GM23338 (cell line): ENCODE data around the gene ADAD2. TPM values are rescaled to one million over a fixed set of nuclear protein-coding genes. Genes with fewer than 3 reads are reported as not detected.
A peak's percentile ranks its signal among the peaks of the same experiment; 100 is the strongest.

Experiments
- ATAC-seq: fragments of 200-7000 bp; cut with Tn5 transposase; 3 replicates; pipeline ENCODE4 v1.9.1; 2020
- DNase-seq: peaks from one replicate; pipeline ENCODE4 v3.0.0-alpha.2; 2015; ENCODE audit warnings: low spot score
- H2AFZ ChIP-seq: fragments of 200-600 bp; sonication (generic); 2 replicates; pipeline ENCODE4 v1.8.0; 2016; ENCODE audit warnings: antibody characterized with exemption, mild to moderate bottlenecking, moderate library complexity
- H3F3A ChIP-seq: fragments of 200-600 bp; sonication (generic); replicated peaks from 2 replicates; pipeline ENCODE4 v1.8.0; 2017; ENCODE audit warnings: antibody characterized with exemption, mixed run types, low read depth
- H3K27ac ChIP-seq: fragments of 200-600 bp; sonication (generic); 2 replicates; pipeline ENCODE4 v1.6.1; 2016; ENCODE audit warnings: low read depth
- H3K27me3 ChIP-seq: fragments of 200-600 bp; sonication (generic); 2 replicates; pipeline ENCODE4 v1.8.0; 2016; ENCODE audit warnings: mild to moderate bottlenecking, mixed run types, moderate library complexity; ENCODE audit not compliant: insufficient read depth
- H3K36me3 ChIP-seq: fragments of 200-600 bp; sonication (generic); 2 replicates; pipeline ENCODE4 v1.8.0; 2016; ENCODE audit warnings: mild to moderate bottlenecking; ENCODE audit not compliant: insufficient read depth
- H3K4me1 ChIP-seq: fragments of 200-600 bp; sonication (generic); 2 replicates; pipeline ENCODE4 v1.8.0; 2016; ENCODE audit warnings: mild to moderate bottlenecking, moderate library complexity; ENCODE audit not compliant: insufficient read depth
- H3K4me2 ChIP-seq: fragments of 200-600 bp; sonication (generic); 2 replicates; pipeline ENCODE4 v1.7.1; 2017; ENCODE audit warnings: mixed run types
- H3K4me3 ChIP-seq: fragments of 200-600 bp; sonication (generic); 2 replicates; pipeline ENCODE4 v1.6.1; 2016; ENCODE audit warnings: mixed run types
- H3K79me2 ChIP-seq: fragments of 200-600 bp; sonication (generic); replicated peaks from 2 replicates; pipeline ENCODE4 v1.8.0; 2017; ENCODE audit warnings: mild to moderate bottlenecking; ENCODE audit not compliant: insufficient read depth
- H3K9me2 ChIP-seq: fragments of 200-600 bp; sonication (generic); 2 replicates; pipeline ENCODE4 v1.8.0; 2017; ENCODE audit not compliant: insufficient read depth
- H4K20me1 ChIP-seq: fragments of 200-600 bp; sonication (generic); replicated peaks from 2 replicates; pipeline ENCODE4 v1.8.0; 2017; ENCODE audit warnings: mild to moderate bottlenecking; ENCODE audit not compliant: insufficient read depth
- H3K27ac Mint-ChIP-seq: 2 replicates; pipeline ENCODE4 v1.8.0; 2020; ENCODE audit warnings: inconsistent platforms, mild to moderate bottlenecking, moderate library complexity, mixed read lengths
- H3K27me3 Mint-ChIP-seq: 3 replicates; pipeline ENCODE4 v1.8.0; 2022; ENCODE audit warnings: low read depth, mild to moderate bottlenecking, moderate library complexity, mixed read lengths, inconsistent platforms; ENCODE audit not compliant: insufficient read depth, poor library complexity
- H3K36me3 Mint-ChIP-seq: 3 replicates; pipeline ENCODE4 v1.8.0; 2021; ENCODE audit warnings: low read depth, mild to moderate bottlenecking, inconsistent platforms, moderate library complexity, mixed read lengths
- H3K4me1 Mint-ChIP-seq: 3 replicates; pipeline ENCODE4 v1.8.0; 2020; ENCODE audit warnings: mild to moderate bottlenecking, inconsistent platforms, mixed read lengths
- H3K4me3 Mint-ChIP-seq: 3 replicates; pipeline ENCODE4 v1.8.0; 2021; ENCODE audit warnings: moderate library complexity, mild to moderate bottlenecking, inconsistent platforms, mixed read lengths
- H3K9me3 Mint-ChIP-seq: 3 replicates; pipeline ENCODE4 v1.8.0; 2020; ENCODE audit warnings: moderate library complexity, mild to moderate bottlenecking, inconsistent platforms, mixed read lengths
- CREB1 ChIP-seq: fragments of 250-450 bp; sonication (Bioruptor Pico); IDR thresholded peaks from 2 replicates; pipeline ENCODE4 v1.5.0; 2020; ENCODE audit warnings: low read depth, mild to moderate bottlenecking, moderate library complexity
- CTCF ChIP-seq, 2 experiments: fragments of 200-600 bp in 1 of 2; sonication (generic) in 1 of 2; conservative IDR thresholded peaks; 2 replicates each; pipeline versions ENCODE4 v1.5.1 to v1.6.1; 2016 to 2017; ENCODE audit warnings: antibody characterized with exemption in 2 of 2, low read depth in 2 of 2, mild to moderate bottlenecking in 2 of 2, moderate library complexity in 1 of 2
- ETS1 ChIP-seq: IDR thresholded peaks from 2 replicates; pipeline ENCODE4 v1.6.1; 2016; ENCODE audit warnings: antibody characterized with exemption
- EZH2 ChIP-seq: fragments of 200-600 bp; sonication (generic); IDR thresholded peaks from one replicate; pipeline ENCODE4 v1.8.0; 2017; ENCODE audit warnings: antibody characterized with exemption, mild to moderate bottlenecking, low read depth; ENCODE audit not compliant: unreplicated experiment
- EZH2phosphoT487 ChIP-seq: fragments of 200-600 bp; sonication (generic); IDR thresholded peaks from one replicate; pipeline ENCODE4 v1.8.1; 2018; ENCODE audit warnings: antibody characterized with exemption; ENCODE audit not compliant: unreplicated experiment
- JUNB ChIP-seq: IDR thresholded peaks from one replicate; pipeline ENCODE4 v1.6.1; 2016; ENCODE audit warnings: antibody characterized with exemption; ENCODE audit not compliant: unreplicated experiment
- NANOG ChIP-seq: IDR thresholded peaks from 2 replicates; pipeline ENCODE4 v1.6.1; 2016; ENCODE audit warnings: antibody characterized with exemption, borderline replicate concordance
- POLR2AphosphoS5 ChIP-seq: IDR thresholded peaks from 2 replicates; pipeline ENCODE4 v1.6.1; 2016; ENCODE audit warnings: antibody characterized with exemption, low read depth
- STAT1 ChIP-seq: IDR thresholded peaks from one replicate; pipeline ENCODE4 v1.6.1; 2016; ENCODE audit warnings: antibody characterized with exemption; ENCODE audit not compliant: unreplicated experiment
- ZNF114 ChIP-seq: fragments of 250-450 bp; sonication (Bioruptor Pico); IDR thresholded peaks from 2 replicates; pipeline ENCODE4 v1.5.0; 2020; ENCODE audit warnings: mild to moderate bottlenecking, moderate library complexity
- ZNF331 ChIP-seq: fragments of 250-450 bp; sonication (Bioruptor Pico); IDR thresholded peaks from 2 replicates; pipeline ENCODE4 v1.5.0; 2020; ENCODE audit warnings: low read depth, mild to moderate bottlenecking, moderate library complexity
- polyA plus RNA-seq: library from polyadenylated mRNA; unstranded; fragments of >200 nt; fragmentation: Nextera tagmentation; extraction: Ambion mirVana; gene quantifications from 2 replicates; pipeline ENCODE4 v1.2.1, GENCODE V29; 2016
- total RNA-seq: library from RNA; depleted of rRNA; stranded (reverse); fragments of >200 nt; shearing (Covaris generic); gene quantifications from 2 replicates; pipeline ENCODE4 v1.2.3, GENCODE V29; 2014
- TF ChIP-seq, protein P1 (sequence below): IDR thresholded peaks from one replicate; pipeline ENCODE4 v1.6.1; 2018; ENCODE audit warnings: antibody characterized with exemption; ENCODE audit not compliant: unreplicated experiment
- TF ChIP-seq, protein P2 (sequence below): fragments of 250-450 bp; sonication (Bioruptor Pico); IDR thresholded peaks from 2 replicates; pipeline ENCODE4 v1.5.0; 2020; ENCODE audit warnings: mild to moderate bottlenecking, moderate library complexity

The ADAD2 gene
- total and polyA plus RNA-seq, 2 experiments from 2014 or later = 1.6 to 4.5 TPM

- Histone ChIP-seq H3K27me3 (peaks cover 12% of the 10 kb centered on the region; the same call in 1 of the 2 replicates), H3K36me3 (no peaks in the 10 kb centered on the region), H2AFZ (peak overlapping the region; percentile 93; the same call in 1 of the 2 replicates), H3K4me2 (peak overlapping the region; percentile 97), H4K20me1 (peaks cover 20% of the 10 kb centered on the region; the same call in 1 of the 2 replicates), H3K4me1 (peaks cover 21% of the 10 kb centered on the region), H3K27ac (0 out of 2 replicates have a peak overlapping the region, but pooled peaks have one; percentile 69), H3F3A (peaks cover 6% of the 10 kb centered on the region; the same call in 1 of the 2 replicates), H3K4me3 (peak overlapping the region; percentile 100), H3K79me2 (peaks cover 53% of the 10 kb centered on the region), H3K9me2 (no peaks in the 10 kb centered on the region)
- H3K4me1 Mint-ChIP-seq = peaks cover 23% of the 10 kb centered on the region
- no peaks in the 10 kb centered on the region for H3K9me3 Mint-ChIP-seq
- H3K4me3 Mint-ChIP-seq = peak overlapping the region; percentile 97
- peaks cover 23% of the 10 kb centered on the region for H3K27me3 Mint-ChIP-seq
- peak overlapping the region; percentile 88; the same call in 1 of the 2 replicates for H3K27ac Mint-ChIP-seq
- H3K36me3 Mint-ChIP-seq = peaks cover 6% of the 10 kb centered on the region
- DNase-seq (peak; percentile 62), ATAC-seq (no peak)
- TF ChIP-seq, protein P1, sequence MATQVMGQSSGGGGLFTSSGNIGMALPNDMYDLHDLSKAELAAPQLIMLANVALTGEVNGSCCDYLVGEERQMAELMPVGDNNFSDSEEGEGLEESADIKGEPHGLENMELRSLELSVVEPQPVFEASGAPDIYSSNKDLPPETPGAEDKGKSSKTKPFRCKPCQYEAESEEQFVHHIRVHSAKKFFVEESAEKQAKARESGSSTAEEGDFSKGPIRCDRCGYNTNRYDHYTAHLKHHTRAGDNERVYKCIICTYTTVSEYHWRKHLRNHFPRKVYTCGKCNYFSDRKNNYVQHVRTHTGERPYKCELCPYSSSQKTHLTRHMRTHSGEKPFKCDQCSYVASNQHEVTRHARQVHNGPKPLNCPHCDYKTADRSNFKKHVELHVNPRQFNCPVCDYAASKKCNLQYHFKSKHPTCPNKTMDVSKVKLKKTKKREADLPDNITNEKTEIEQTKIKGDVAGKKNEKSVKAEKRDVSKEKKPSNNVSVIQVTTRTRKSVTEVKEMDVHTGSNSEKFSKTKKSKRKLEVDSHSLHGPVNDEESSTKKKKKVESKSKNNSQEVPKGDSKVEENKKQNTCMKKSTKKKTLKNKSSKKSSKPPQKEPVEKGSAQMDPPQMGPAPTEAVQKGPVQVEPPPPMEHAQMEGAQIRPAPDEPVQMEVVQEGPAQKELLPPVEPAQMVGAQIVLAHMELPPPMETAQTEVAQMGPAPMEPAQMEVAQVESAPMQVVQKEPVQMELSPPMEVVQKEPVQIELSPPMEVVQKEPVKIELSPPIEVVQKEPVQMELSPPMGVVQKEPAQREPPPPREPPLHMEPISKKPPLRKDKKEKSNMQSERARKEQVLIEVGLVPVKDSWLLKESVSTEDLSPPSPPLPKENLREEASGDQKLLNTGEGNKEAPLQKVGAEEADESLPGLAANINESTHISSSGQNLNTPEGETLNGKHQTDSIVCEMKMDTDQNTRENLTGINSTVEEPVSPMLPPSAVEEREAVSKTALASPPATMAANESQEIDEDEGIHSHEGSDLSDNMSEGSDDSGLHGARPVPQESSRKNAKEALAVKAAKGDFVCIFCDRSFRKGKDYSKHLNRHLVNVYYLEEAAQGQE = no peak
- TF ChIP-seq ETS1 (no peak), POLR2AphosphoS5 (no peak), ZNF114 (CRISPR knock-in tag) (no peak), CREB1 (CRISPR knock-in tag) (no peak), NANOG (no peak), CTCF (conservative IDR thresholded peaks at IDR 0.05; ENCODE audit: low read depth in 2 of 2) (no peak), STAT1 (no peak), ZNF331 (CRISPR knock-in tag) (no peak), EZH2 (no peak), JUNB (no peak), EZH2phosphoT487 (no peak)
- TF ChIP-seq, protein P2, sequence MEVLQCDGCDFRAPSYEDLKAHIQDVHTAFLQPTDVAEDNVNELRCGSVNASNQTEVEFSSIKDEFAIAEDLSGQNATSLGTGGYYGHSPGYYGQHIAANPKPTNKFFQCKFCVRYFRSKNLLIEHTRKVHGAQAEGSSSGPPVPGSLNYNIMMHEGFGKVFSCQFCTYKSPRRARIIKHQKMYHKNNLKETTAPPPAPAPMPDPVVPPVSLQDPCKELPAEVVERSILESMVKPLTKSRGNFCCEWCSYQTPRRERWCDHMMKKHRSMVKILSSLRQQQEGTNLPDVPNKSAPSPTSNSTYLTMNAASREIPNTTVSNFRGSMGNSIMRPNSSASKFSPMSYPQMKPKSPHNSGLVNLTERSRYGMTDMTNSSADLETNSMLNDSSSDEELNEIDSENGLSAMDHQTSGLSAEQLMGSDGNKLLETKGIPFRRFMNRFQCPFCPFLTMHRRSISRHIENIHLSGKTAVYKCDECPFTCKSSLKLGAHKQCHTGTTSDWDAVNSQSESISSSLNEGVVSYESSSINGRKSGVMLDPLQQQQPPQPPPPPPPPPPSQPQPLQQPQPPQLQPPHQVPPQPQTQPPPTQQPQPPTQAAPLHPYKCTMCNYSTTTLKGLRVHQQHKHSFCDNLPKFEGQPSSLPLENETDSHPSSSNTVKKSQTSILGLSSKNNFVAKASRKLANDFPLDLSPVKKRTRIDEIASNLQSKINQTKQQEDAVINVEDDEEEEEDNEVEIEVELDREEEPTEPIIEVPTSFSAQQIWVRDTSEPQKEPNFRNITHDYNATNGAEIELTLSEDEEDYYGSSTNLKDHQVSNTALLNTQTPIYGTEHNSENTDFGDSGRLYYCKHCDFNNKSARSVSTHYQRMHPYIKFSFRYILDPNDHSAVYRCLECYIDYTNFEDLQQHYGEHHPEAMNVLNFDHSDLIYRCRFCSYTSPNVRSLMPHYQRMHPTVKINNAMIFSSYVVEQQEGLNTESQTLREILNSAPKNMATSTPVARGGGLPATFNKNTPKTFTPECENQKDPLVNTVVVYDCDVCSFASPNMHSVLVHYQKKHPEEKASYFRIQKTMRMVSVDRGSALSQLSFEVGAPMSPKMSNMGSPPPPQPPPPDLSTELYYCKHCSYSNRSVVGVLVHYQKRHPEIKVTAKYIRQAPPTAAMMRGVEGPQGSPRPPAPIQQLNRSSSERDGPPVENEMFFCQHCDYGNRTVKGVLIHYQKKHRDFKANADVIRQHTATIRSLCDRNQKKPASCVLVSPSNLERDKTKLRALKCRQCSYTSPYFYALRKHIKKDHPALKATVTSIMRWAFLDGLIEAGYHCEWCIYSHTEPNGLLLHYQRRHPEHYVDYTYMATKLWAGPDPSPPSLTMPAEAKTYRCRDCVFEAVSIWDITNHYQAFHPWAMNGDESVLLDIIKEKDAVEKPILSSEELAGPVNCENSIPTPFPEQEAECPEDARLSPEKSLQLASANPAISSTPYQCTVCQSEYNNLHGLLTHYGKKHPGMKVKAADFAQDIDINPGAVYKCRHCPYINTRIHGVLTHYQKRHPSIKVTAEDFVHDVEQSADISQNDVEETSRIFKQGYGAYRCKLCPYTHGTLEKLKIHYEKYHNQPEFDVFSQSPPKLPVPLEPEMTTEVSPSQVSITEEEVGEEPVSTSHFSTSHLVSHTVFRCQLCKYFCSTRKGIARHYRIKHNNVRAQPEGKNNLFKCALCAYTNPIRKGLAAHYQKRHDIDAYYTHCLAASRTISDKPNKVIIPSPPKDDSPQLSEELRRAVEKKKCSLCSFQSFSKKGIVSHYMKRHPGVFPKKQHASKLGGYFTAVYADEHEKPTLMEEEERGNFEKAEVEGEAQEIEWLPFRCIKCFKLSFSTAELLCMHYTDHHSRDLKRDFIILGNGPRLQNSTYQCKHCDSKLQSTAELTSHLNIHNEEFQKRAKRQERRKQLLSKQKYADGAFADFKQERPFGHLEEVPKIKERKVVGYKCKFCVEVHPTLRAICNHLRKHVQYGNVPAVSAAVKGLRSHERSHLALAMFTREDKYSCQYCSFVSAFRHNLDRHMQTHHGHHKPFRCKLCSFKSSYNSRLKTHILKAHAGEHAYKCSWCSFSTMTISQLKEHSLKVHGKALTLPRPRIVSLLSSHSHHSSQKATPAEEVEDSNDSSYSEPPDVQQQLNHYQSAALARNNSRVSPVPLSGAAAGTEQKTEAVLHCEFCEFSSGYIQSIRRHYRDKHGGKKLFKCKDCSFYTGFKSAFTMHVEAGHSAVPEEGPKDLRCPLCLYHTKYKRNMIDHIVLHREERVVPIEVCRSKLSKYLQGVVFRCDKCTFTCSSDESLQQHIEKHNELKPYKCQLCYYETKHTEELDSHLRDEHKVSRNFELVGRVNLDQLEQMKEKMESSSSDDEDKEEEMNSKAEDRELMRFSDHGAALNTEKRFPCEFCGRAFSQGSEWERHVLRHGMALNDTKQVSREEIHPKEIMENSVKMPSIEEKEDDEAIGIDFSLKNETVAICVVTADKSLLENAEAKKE (CRISPR knock-in tag) = no peak
These were observed 47.2 kb upstream of the ADAD2 start for GRCh38 chr16:84143784-84144199.
